BLaER1 treated with 17β-estradiol and CSF1 and Interleukin-3, amounts not matched to agents 10 nM and 100 nM (cell line): ENCODE measurements around the gene ARHGAP8.

ENCODE experiments used
- H3K27ac ChIP-seq, 11 experiments: shearing (Covaris generic); formaldehyde crosslinking; 2 replicates each; pipeline ENCODE4 v1.8.1; 2022
- H3K27me3 ChIP-seq, 11 experiments: shearing (Covaris generic); formaldehyde crosslinking; 2 replicates each; pipeline ENCODE4 v1.8.1; 2022
- H3K36me3 ChIP-seq, 11 experiments: shearing (Covaris generic); formaldehyde crosslinking; 2 replicates each; pipeline ENCODE4 v1.8.1; 2022
- H3K4me1 ChIP-seq, 10 experiments: shearing (Covaris generic); formaldehyde crosslinking; 2 replicates each; pipeline ENCODE4 v1.8.1; 2022
- H3K4me2 ChIP-seq, 11 experiments: shearing (Covaris generic); formaldehyde crosslinking; 2 replicates each; pipeline ENCODE4 v1.8.1; 2022
- H3K4me3 ChIP-seq, 10 experiments: shearing (Covaris generic); formaldehyde crosslinking; 2 replicates each; pipeline ENCODE4 v1.8.1; 2022
- H3K9ac ChIP-seq, 11 experiments: shearing (Covaris generic); formaldehyde crosslinking; 2 replicates each; pipeline ENCODE4 v1.8.1; 2022
- H3K9me3 ChIP-seq, 11 experiments: shearing (Covaris generic); formaldehyde crosslinking; replicated peaks in 1 of 11; 2 replicates each; pipeline ENCODE4 v1.8.1; 2022
- H4K20me1 ChIP-seq, 11 experiments: shearing (Covaris generic); formaldehyde crosslinking; 2 replicates each; pipeline ENCODE4 v1.8.1; 2022
- Cebpa-rat ChIP-seq, 11 experiments: shearing (Covaris generic); IDR thresholded peaks; 2 replicates each; pipeline ENCODE4 v1.8.1; 2022

ARHGAP8 gene

DNA sequence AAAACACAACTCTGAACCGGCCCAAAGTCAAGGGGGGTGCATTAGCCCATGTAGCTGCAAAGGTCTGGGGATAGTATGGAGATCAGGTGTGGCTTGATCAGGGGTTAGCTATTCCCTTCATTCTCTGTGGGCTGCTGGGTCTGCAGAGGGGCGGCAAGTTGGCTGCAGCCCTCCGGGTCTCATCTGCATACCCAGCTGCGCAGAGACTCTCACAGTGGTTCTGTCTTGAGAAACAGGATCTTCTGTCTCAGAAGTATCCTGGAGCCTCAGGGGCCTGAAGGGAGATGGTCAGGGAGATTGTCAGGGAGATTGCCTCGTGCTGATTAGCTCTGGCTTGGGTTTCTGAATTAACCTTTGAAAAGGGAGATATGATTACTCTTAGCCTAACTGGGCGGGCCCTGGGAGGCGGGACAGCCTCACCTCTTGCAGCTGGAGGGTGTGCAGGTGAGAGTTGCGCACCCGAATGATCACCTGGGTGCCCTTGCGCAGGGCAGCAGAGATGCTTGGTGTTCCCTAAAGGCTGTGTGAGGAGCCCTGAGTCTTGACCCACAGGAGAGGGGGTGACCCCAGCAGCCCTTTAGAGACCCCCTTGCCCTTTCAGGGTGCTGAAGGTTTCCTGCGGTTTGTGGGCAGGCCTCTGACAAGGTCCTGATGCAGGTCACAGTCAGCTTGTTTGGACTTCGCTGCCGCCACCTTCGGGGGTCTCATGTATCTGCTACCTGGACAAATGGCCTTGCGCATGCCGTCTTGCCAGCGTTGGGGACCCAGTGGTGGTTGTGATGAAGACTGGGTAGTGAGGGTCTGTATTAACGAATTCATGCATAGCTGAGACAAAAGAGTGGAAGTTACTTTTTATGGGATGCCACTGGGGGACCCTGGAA, 7.3 kb downstream of the ARHGAP8 start:
- no peaks in the 10 kb centered on the region for H3K36me3 ChIP-seq
- no peak overlapping the region for H3K4me3 ChIP-seq
- no peak overlapping the region for H3K4me2 ChIP-seq
- H3K9me3 ChIP-seq, result peaks cover 5 to 16% (median 10%) of the 10 kb centered on the region in 11 experiments; a peak in 13 of 22 replicates
- TF ChIP-seq Cebpa-rat (IDR thresholded peaks at IDR 0.05), result no peak
- H3K9ac ChIP-seq, result no peak overlapping the region
- no peak overlapping the region for H3K27ac ChIP-seq
- peaks cover 1 to 7% (median 4%) of the 10 kb centered on the region in 10 experiments for H3K4me1 ChIP-seq
- peaks cover 0 to 16% (median 0%) of the 10 kb centered on the region in 11 experiments; a peak in 5 of 22 replicates for H4K20me1 ChIP-seq
- peaks cover 16 to 25% (median 21%) of the 10 kb centered on the region in 11 experiments for H3K27me3 ChIP-seq

DNA sequence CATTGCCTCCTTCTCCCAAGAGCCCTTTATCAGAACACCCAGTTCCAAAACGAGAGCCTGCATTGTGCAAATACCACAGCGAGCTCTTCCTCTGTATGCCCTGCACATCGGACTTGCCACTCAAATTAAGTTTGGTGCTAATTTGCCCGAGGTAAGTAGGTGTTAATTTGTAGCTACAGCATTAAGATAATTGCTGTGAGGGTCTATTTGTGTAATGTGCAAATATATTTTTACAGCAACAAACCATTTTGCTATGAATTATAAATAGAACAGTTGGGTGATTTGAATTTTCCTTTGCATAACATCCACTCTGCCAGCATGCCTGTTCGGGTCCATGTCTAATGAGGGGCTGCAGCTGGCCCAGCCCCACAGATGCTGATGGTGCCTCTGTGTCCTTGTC, 8.1 kb downstream of the ARHGAP8 start:
- no peak overlapping the region for H3K27ac ChIP-seq
- H3K4me3 ChIP-seq, result no peak overlapping the region
- TF ChIP-seq Cebpa-rat (IDR thresholded peaks at IDR 0.05), result no peak
- H3K36me3 ChIP-seq, result no peaks in the 10 kb centered on the region
- H3K9me3 ChIP-seq, result peaks cover 5 to 16% (median 10%) of the 10 kb centered on the region in 11 experiments; a peak in 13 of 22 replicates
- peaks cover 0 to 10% (median 0%) of the 10 kb centered on the region in 11 experiments; a peak in 2 of 22 replicates for H4K20me1 ChIP-seq
- peaks cover 8 to 17% (median 13%) of the 10 kb centered on the region in 11 experiments for H3K27me3 ChIP-seq
- peaks cover 9 to 16% (median 12%) of the 10 kb centered on the region in 10 experiments for H3K4me1 ChIP-seq
- H3K9ac ChIP-seq, result no peak overlapping the region
- H3K4me2 ChIP-seq, result no peak overlapping the region

DNA sequence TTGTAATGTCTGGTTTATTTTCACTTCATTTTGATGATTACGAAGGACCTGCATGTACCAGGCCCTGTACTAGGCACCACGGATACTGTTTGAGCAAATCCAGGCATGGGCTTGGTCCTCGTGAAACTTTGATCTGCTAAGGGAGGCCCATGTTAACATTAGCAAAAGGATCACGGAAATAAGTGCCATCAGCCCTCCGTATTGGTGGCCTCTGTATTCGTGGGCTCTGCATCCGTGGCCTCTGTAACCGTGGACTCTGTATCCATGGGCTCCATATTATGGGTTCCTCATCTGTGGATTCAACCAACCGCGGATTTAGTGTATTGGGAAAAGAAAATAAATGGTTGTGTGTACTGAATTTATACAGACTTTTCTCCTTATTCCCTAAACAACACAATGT, 8.7 kb downstream of the ARHGAP8 start:
- Histone ChIP-seq H3K36me3 (no peaks in the 10 kb centered on the region), H3K27me3 (peaks cover 2 to 12% (median 7%) of the 10 kb centered on the region in 11 experiments; a peak in 19 of 22 replicates), H3K9ac (no peak overlapping the region), H3K4me2 (no peak overlapping the region), H3K9me3 (peaks cover 5 to 16% (median 10%) of the 10 kb centered on the region in 11 experiments; a peak in 13 of 22 replicates), H3K4me3 (no peak overlapping the region), H3K27ac (no peak overlapping the region), H4K20me1 (peaks cover 0 to 4% (median 0%) of the 10 kb centered on the region in 11 experiments; a peak in 1 of 22 replicates), H3K4me1 (peaks cover 14 to 21% (median 17%) of the 10 kb centered on the region in 10 experiments)
- TF ChIP-seq Cebpa-rat (IDR thresholded peaks at IDR 0.05), result no peak

DNA sequence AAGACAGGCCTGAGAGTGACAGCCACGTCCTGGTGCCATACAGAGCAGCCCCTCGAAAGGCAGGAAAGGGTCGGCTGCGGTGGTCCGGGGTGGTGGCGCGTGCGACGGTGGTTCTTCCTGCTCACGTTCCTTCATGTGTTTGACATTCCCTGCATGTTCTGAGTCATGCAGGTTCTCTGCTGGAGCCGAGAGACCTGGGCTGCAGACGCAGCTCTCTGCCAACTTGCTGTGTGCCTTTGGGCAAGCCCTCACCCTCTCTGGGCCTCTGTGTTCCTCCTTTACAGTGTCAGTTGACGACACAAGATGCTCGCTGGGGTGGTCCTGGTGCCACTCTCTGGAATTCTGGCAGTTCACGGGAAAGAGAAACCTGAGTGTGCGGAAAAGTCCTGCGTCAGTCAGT, 12.0 kb downstream of the ARHGAP8 start:
- H3K9ac ChIP-seq, result peak overlapping the region in 4 of 11 experiments; percentile 13 to 36 (median 33); a peak in 3 of 22 replicates
- H3K4me2 ChIP-seq, result peak overlapping the region; percentile 53 to 94 (median 70); a peak in 20 of 22 replicates
- 0 out of 22 replicates have a peak, but pooled peaks cover 0 to 2% (median 0%) of the 10 kb centered on the region in 11 experiments for H4K20me1 ChIP-seq
- no peaks in the 10 kb centered on the region for H3K27me3 ChIP-seq
- peaks cover 5 to 16% (median 10%) of the 10 kb centered on the region in 11 experiments; a peak in 13 of 22 replicates for H3K9me3 ChIP-seq
- no peak overlapping the region for H3K4me3 ChIP-seq
- H3K27ac ChIP-seq, result 0 out of 22 replicates have a peak overlapping the region, but pooled peaks of 1 of the 11 experiments have one; percentile 26
- no peak for TF ChIP-seq Cebpa-rat (IDR thresholded peaks at IDR 0.05)
- peaks cover 14 to 23% (median 19%) of the 10 kb centered on the region in 10 experiments for H3K4me1 ChIP-seq
- no peaks in the 10 kb centered on the region for H3K36me3 ChIP-seq

DNA sequence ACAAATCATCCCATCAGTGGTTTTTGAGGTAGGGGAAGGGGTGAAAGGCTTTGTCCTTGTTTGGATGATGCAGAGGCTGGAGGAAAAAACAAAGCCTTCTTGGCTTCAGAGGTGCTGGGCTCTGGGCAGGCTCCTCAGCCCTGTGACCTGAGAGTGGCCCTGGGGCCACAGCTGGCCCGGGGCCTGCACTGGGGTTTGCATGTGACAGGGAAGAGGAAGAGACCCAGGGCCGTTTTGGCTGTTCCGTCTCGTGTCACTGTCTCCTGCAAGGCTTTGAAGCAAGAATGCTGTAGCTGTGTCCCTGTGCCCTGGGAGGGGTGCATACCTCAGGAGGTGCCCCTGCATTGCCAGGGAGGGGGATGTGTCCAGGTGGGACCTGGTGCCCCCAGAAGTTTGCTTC, 12.6 kb downstream of the ARHGAP8 start:
- Histone ChIP-seq H3K27ac (peak overlapping the region in 2 of 11 experiments; percentile 13 to 26; a peak in 3 of 22 replicates), H4K20me1 (0 out of 22 replicates have a peak, but pooled peaks cover 0 to 2% (median 0%) of the 10 kb centered on the region in 11 experiments), H3K4me2 (peak overlapping the region; percentile 53 to 94 (median 70)), H3K9me3 (peaks cover 5 to 19% (median 12%) of the 10 kb centered on the region in 11 experiments; a peak in 13 of 22 replicates), H3K36me3 (no peaks in the 10 kb centered on the region), H3K27me3 (no peaks in the 10 kb centered on the region), H3K9ac (peak overlapping the region in 5 of 11 experiments; percentile 3 to 36 (median 31); a peak in 6 of 22 replicates), H3K4me1 (peaks cover 14 to 23% (median 19%) of the 10 kb centered on the region in 10 experiments), H3K4me3 (no peak overlapping the region)
- TF ChIP-seq Cebpa-rat (IDR thresholded peaks at IDR 0.05), result no peak

DNA sequence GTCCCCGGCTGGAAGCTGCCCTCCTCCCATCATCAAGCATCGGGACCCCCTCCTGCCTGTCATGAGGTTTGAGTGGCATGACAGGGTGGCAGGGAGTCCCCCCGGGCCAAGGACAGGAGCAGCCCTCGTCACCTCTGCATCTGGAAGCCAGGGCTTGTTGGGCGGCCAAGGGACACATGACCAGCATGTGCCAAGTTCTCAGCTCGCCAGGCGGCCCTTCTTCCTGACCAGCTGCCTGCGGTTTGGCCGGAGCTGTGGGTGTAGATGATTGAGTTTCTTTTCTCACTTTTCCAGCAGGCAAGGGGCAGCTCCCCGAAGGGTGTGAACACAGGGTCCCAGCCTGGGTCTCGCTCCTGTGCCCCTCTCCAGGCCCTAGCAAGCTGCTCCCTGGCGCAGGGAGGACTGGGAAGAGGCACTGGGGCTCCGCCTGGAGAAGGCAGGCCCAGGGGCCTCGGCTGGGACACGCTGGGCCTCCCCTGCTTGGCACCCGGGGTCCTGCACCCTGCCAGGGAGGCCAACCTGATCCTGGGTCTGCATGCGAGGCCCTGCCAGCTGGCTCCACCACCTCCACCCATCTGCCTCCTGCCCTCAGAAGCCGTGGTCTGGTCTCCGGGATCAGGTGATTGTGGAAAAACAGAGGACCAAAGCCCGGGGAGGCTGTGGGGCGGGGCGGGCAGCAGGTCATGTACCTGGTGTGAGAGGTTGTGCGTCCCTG, 13.4 kb downstream of the ARHGAP8 start:
- Histone ChIP-seq H3K9ac (peak overlapping the region in 6 of 11 experiments; percentile 3 to 36 (median 30); a peak in 4 of 22 replicates), H3K27ac (peak overlapping the region in 1 of 11 experiments; percentile 13; a peak in 2 of 22 replicates), H3K4me2 (peak overlapping the region; percentile 53 to 94 (median 70)), H4K20me1 (0 out of 22 replicates have a peak, but pooled peaks cover 0 to 2% (median 0%) of the 10 kb centered on the region in 11 experiments), H3K4me3 (no peak overlapping the region), H3K27me3 (no peaks in the 10 kb centered on the region), H3K36me3 (no peaks in the 10 kb centered on the region), H3K9me3 (peaks cover 7 to 24% (median 15%) of the 10 kb centered on the region in 11 experiments; a peak in 14 of 22 replicates), H3K4me1 (peaks cover 14 to 23% (median 19%) of the 10 kb centered on the region in 10 experiments)
- no peak for TF ChIP-seq Cebpa-rat (IDR thresholded peaks at IDR 0.05)

DNA sequence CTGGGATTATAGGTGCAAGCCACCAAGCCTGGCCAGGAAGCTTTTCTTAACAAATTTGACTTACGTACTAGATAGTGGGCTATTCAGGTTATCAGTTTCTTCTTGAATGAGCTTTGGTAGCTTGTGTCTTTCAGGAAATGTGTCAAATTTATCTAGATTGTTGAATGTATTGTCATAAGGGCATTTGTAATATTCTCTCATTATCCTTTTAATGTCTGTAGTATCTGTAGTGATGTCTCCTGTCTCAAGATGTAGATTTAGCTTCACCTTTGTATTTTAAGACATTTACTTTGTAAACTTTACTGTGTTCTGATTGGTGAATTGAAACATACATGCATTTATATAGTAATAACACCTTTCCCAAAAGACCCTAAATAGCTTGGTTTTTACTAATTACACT, 20.7 kb downstream of the ARHGAP8 start:
- H3K27me3 ChIP-seq, result no peaks in the 10 kb centered on the region
- H3K27ac ChIP-seq, result no peak overlapping the region
- no peaks in the 10 kb centered on the region for H4K20me1 ChIP-seq
- H3K36me3 ChIP-seq, result no peaks in the 10 kb centered on the region
- no peaks in the 10 kb centered on the region for H3K4me1 ChIP-seq
- no peak for TF ChIP-seq Cebpa-rat (IDR thresholded peaks at IDR 0.05)
- H3K4me3 ChIP-seq, result no peak overlapping the region
- H3K9ac ChIP-seq, result no peak overlapping the region
- H3K9me3 ChIP-seq, result peaks cover 16 to 29% (median 21%) of the 10 kb centered on the region in 11 experiments; a peak in 20 of 22 replicates
- no peak overlapping the region for H3K4me2 ChIP-seq

DNA sequence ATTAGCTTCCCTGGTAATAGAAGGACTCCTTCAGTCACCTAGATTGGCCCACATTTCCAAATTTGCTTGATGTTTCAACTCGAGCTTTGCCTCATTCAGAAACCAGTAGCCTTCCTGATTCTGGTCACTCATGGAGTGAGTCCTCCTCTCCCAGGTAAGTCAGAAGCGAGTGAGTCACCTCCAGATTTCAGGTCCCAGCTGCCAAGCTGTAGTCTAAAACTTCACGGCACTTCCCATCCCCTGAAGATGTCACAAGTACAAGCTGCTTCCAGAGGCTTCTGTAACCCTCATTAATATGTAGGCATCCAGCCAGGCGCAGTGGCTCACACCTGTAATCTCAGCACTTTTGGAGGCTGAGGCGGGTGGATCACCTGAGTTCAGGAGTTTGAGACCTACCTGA, 23.5 kb downstream of the ARHGAP8 start:
- no peaks in the 10 kb centered on the region for H3K27me3 ChIP-seq
- no peak overlapping the region for H3K27ac ChIP-seq
- H3K36me3 ChIP-seq, result no peaks in the 10 kb centered on the region
- H3K4me1 ChIP-seq, result no peaks in the 10 kb centered on the region
- no peak overlapping the region for H3K4me2 ChIP-seq
- no peak overlapping the region for H3K4me3 ChIP-seq
- no peak overlapping the region for H3K9ac ChIP-seq
- no peaks in the 10 kb centered on the region; a peak in 1 of 22 replicates for H4K20me1 ChIP-seq
- peaks cover 13 to 19% (median 17%) of the 10 kb centered on the region in 11 experiments; a peak in 20 of 22 replicates for H3K9me3 ChIP-seq
- TF ChIP-seq Cebpa-rat (IDR thresholded peaks at IDR 0.05), result no peak
